ENCODE results near the gene PLK3. TPM values are rescaled to one million over a fixed set of nuclear protein-coding genes. Genes with fewer than 3 reads are reported as not detected.
"Not testable (repeated sequence)": the region's sequence is repeated elsewhere in the genome, so short reads cannot be mapped to it uniquely, and the experiment has no call there.

Gene PLK3
- total RNA-seq (2014; rRNA removed; shearing (Covaris generic)): 8.0 and 9.5 TPM in 2 replicates

DNA sequence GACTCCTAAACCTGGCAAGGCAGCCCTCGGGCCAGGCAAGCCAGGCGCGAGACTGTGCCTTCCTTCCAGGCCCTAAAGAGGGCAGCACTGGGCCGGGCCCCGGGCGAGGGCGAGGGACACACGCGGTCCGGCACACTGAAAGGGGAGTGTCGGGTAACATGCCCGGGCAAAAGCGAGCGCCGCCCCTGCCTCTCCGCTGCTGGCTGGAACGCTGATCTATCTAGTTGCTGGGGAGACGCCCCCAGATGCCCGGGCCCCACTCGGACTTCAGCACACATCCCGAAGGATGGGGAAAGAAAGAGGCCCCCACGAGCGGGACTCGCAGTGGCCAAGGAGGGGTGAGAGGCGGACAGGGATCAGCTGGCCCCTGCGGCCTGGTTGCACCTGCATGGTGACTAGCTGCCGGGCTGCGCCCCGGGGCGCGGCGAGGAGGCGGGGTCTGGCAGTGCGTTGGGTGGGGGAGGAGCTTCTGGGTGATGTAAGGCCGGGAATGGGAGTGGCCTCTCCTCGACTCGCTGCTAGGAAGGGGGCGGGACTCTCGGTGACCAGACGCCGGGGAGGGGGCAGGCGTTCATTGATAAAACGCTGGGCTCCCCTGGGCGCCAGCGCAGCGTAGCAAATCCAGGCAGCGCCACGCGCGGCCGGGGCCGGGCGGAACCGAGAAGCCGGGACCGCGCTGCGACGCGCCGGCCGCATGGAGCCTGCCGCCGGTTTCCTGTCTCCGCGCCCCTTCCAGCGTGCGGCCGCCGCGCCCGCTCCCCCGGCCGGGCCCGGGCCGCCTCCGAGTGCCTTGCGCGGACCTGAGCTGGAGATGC is at the start of gene PLK3:
Gene PLK3, plus strand, starts transcription at position 608 of the 815 bp plus-strand sequence. Its CDS starts 87 bp downstream, at position 695.
- DNase-seq (ENCODE audit: low read depth): peak; percentile 95

DNA sequence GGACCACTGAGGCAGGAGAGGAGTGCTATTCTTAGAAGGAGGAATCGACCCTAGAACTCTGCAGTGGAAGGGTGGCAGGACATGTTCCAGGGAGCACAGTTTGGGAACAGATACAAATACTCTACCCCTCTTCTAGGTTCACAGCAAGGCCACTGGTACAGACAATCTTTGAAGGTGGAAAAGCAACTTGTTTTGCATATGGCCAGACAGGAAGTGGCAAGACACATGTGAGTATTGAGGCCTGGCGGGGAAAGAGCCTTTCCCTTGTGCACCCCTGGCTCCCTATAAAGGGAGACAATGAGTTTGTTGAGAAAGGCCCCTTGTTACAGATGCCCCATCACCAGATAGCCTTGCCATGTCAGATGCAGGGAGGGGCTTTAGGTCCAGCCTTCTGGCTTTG is 42.8 kb upstream of the PLK3 start:
- no peak for DNase-seq (ENCODE audit: low read depth)

DNA sequence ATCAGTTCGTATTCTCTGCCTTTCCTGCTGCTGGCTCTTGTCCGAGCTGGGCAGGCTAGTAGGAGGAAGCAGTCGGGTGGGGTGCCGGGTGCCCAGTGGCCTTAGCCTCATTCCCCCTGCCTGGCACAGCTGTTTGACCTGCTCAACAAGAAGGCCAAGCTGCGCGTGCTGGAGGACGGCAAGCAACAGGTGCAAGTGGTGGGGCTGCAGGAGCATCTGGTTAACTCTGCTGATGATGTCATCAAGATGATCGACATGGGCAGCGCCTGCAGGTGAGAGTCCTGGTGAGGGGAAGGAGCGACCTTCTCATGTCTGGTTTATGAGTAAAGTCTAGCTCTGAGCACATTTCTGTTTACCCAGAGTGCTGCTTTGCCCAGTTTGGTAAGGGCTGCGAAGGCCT is 41.1 kb upstream of the PLK3 start:
- no peak for DNase-seq (ENCODE audit: low read depth)

DNA sequence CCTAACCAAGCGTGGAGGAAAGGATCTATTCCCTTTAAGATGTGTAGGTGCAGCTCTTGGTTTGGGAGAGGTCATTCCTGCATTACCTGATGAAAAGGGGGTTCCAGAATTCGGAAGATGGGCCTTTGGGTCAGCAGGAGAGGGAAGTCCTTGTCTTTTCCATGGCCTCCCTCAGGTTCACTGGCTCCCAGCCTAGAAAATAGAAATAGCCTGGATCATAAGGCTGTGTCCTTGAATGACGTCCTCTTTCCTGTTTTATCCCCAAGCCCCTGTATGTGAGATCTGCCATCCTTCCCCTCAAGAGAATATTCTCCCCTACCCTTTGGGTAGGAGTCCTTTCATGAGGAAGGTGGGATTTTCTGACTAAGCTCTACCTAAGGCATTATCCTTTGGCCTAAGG is 39.3 kb upstream of the PLK3 start:
- no peak for DNase-seq (ENCODE audit: low read depth)

DNA sequence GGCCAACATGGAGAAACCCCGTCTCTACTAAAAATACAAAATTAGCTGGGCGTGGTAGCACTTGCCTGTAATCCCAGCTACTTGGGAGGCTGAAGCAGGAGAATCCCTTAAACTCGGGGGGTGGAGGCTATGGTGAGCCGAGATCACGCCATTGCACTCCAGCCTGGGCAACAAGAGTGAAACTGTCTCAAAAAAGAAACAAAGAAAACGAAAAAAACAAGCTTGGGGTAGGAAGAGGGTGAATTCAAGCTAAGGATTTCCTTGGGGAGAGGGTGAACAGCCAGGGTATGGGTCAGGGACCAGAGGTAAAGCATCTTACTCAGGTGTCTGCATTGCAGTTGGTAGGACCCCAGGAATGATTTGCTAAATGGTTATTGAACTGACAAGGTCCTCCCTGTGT is 33.8 kb upstream of the PLK3 start:
- DNase-seq (ENCODE audit: low read depth): not testable (repeated sequence)

DNA sequence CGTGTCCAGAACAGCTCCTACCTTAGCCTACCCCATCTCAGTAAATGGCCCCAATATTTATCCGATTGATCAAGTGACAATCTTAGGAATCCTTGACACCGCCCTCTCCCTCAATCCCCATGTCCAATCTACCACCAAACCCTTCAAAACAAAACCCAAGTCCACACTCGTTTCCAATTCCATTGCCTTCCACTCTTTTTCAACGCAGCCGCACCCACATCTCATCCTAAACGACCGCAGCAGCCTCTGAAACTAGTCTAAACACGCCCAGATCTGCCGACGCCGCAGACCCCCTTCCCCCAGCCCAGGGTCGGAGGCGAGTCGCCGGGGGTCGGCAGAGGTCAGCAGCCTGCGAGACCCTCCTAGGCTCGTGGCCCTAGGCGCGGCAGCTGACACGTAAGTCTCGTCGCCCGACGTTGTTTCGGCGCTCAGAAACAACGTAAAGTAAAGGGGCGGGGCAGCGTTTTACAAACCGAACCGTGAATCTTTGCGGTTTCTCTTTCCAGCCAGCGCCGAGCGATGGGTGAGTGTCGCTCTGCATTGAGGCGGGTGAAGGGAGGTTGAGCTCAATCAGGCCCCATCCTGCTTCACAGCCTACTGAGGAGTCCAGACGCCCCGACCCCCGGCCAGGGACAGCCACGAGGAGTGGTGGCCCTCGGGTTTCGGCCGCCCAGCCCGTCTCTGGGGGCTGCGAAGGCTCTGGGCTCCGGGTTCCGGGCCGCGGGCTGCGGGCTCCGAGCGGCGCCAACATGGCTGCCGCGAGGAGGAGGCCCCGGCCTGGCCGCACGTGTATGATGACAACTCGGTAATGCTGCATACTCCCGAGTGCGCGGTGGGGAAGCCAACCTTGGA is 24.9 kb upstream of the PLK3 start, which contains the start of gene RPS8:
Gene RPS8, plus strand, starts transcription at position 463 of the 852 bp plus-strand sequence. Its CDS starts 57 bp downstream, at position 520.
- DNase-seq (ENCODE audit: low read depth): peak; percentile 93

DNA sequence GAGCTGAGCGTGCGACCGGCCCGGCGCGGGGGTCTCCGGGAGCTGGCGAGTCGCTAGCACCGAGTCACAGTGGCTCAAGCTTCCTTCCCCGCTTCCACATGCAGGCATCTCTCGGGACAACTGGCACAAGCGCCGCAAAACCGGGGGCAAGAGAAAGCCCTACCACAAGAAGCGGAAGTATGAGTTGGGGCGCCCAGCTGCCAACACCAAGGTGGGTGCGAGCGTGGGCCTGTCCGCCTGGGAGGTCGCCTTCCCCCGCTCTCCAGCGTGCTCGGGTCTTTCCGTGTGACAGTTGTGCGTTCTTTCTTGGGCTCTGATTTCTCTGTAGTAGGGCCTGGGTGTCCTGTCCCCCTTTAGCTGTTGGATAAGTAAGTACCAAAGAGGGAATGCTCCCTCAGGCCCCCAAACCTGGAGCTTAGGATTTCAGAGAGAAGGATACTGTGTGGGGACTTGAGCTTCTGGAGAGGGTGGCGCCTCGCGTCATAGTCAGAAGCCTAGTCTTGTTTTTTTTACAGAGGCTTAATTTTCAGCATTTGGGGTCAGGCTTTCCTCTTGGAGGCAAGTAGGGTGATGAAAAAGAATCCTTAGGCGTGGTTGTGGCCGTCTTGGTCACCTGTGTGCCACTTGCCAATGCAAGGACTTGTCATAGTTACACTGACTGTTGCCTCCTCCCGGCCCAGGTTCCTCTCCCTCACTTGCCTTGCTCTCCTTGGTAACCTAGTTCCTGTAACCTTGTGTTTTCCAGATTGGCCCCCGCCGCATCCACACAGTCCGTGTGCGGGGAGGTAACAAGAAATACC is 24.0 kb upstream of the PLK3 start:
- DNase-seq (ENCODE audit: low read depth): peak; percentile 26

DNA sequence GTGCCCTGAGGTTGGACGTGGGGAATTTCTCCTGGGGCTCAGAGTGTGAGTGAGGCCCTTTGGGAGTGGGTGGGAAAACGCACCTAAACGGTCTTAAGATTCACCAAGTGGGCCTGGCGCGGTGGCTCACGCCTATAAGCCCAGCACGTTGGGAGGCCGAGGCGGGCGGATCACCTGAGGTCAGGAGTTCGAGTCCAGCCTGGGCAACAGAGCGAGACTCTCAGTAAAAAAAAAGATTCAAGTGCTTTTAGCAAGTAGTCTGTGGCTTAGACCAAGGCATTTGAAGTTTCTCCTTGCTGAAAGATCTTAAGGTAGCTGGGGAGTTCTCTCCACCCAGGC is 23.5 kb upstream of the PLK3 start:
- DNase-seq (ENCODE audit: low read depth): no peak

DNA sequence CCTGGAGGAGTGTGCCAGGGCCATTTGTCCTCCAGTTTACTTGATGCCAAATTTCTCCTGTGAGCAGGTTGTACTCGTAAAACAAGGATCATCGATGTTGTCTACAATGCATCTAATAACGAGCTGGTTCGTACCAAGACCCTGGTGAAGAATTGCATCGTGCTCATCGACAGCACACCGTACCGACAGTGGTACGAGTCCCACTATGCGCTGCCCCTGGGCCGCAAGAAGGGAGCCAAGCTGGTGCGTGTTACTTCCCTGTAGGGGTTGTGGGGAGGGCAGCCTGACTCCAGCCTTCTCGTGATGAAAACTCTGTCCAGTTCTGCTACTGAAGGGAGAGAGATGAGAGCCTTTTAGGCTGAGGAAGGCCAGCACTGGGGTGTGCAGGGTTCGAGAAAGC is 22.6 kb upstream of the PLK3 start:
- DNase-seq (ENCODE audit: low read depth): no peak

DNA sequence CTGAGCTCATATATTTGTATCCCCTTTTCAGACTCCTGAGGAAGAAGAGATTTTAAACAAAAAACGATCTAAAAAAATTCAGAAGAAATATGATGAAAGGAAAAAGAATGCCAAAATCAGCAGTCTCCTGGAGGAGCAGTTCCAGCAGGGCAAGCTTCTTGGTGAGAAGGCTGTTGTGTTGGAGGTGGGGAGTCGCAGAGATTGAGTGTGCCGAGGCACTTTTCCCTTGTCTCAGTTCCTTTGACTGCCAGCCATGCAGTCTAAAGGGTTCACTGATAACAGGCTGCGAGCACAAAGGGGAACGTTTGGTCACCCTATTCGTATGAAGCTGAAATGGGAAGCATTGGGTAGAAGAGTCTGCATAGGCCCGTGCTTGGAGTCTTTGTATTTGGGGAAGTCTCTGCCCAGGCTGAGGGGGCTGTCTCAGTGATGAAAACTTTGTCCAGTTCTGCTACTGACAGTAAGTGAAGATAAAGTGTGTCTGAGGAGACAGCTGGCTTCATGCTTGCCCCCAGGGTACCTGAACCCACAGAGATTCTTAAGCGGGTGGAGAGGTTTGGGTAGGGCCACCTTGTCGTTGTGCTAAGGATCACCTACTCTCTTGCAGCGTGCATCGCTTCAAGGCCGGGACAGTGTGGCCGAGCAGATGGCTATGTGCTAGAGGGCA is 22.1 kb upstream of the PLK3 start:
- DNase-seq (ENCODE audit: low read depth): no peak

DNA sequence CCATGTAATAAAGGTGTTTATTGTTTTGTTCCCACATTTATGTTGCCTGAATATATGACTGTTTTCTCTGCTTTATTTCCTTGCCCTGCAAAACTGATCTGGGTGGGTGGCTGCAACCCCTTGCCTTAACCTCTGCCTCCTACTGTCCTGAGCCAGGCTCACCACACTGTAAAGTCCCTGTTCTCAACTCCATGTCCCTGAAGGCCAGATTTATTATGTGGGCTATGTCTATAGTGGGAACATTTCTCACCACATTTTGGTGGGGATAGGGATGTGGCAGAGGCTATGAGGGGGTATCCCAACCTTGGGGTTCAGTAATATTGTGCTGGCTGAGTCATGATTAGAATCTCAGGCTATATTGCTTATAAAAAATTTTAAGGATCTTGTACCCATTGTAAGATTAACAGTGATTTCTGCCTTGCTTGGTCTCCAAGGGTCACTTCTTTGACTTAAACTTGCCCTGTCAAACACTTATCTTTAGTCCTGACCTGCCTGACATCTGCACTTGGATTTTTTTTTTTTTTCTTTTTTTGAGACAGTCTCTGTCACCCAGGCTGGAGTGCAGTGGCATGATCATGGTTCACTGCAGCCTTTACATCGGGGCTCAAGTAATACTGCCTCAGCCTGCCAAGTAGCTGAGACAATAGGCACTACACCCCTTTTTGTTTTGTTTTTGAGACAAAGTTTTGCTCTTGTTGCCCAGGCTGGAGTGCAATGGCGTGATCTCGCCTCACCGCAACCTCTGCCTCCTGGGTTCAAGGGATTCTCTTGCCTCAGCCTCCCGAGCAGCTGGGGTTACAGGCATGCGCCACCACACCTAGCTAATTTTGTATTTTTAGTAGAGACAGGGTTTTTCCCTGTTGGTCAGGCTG is 21.2 kb upstream of the PLK3 start:
- DNase-seq (ENCODE audit: low read depth): no peak

DNA sequence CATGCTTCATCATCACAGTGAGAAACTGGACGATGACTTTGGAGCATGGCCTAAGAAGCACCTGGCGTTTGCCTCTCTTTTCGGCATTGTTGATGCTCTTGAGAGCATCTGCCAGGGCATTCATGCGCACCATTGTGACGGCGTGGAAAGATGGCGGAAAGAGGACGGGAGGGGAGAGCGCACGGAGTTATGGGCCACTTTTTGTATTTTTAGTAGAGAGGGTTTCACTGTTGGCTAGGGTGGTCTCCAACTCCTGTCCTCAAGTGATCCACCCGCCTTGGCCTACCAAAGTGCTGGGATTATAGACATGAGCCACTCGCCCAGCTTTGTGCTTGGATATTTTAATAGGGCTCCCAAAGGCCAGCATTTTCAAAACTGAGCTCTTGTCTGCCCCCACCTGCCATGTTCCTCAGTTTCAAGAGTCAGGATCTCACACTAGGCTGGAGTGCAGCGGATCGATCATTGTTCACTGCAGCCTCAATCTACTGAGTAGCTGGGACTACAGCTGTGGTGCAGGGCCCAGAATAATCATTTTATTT is 19.5 kb upstream of the PLK3 start:
- no peak for DNase-seq (ENCODE audit: low read depth)

DNA sequence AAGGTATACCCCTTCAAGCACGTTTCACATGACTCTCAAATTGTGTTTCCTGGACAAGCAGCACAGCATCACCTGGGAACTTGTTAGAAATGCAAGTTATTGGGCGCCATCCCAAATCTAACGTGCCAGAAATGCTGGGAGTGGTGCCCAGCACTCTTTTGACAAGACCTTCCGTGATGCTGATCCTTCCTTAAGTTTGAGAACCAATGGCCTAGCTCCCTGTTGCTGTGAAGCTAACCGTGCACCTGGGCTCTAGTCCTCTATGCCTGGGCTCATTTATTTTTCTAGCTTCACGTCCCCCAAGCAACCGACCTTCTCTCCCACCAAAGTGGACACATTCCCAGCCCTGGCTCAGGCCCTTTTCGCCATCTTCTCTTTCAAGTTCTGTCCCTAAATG is 16.5 kb upstream of the PLK3 start:
- no peak for DNase-seq (ENCODE audit: low read depth)

DNA sequence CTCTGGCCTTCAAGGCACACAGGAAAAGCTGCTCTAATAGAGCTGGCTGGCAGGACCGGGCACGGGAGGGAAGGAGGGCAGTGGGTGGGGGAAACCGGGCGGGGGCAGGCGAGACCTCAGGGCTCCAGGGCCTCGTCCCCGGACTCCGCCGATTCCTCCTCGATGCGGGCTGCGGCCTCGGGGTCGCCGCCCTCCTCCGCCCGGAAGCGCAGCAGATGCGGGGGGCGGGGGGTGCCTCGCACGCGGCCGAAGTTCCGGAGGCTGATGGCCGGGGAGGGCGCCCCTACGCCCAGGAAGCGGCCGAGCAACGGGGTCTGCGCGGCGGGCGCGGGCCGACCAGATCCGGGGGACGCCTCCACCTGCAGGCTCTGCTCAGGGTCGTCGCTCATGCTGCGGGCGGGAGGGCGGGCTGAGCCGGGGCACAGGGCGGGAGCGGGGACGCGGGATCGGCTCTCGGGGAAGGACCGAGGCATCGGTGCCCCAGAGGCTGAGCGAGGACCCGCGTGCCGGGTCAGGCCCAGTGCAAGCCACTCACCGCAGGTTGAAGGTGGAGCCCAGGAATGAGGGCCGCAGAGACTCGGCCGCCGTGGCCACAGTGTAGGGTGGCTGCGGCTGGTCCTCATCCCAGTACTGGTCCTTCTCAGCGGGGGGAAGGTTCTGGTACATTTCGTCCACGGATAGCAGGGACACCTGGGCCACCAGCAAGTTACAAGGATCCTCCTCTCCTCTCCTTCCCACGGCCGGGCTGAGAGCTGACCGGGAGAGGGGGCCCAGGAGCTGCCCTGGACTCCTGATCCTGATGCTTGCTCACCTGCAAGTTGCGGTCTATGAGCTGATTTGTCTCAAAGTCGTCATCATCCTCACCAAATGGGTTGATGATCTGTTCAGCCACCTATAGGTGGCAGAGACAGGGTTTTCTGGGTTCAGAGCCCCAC is 15.8 kb upstream of the PLK3 start:
- peak; percentile 44 for DNase-seq (ENCODE audit: low read depth)

DNA sequence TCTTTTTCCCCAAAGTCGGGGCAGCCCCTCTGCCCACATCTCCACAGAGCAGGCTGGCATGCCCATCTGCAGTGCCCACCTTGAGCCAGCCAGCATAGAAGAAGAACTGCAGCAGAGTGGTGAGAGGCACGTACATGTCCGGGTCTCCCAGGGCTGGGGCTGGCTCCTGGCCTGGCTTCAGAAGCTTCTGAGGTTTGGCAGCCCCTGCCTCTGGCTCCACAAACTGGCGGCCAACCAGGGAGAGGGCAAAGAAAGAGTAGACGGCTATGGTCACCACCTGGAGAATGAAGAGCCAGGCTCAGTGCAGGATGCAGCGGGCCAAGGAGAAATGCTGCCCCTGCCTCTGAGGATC is 15.2 kb upstream of the PLK3 start:
- no peak for DNase-seq (ENCODE audit: low read depth)

DNA sequence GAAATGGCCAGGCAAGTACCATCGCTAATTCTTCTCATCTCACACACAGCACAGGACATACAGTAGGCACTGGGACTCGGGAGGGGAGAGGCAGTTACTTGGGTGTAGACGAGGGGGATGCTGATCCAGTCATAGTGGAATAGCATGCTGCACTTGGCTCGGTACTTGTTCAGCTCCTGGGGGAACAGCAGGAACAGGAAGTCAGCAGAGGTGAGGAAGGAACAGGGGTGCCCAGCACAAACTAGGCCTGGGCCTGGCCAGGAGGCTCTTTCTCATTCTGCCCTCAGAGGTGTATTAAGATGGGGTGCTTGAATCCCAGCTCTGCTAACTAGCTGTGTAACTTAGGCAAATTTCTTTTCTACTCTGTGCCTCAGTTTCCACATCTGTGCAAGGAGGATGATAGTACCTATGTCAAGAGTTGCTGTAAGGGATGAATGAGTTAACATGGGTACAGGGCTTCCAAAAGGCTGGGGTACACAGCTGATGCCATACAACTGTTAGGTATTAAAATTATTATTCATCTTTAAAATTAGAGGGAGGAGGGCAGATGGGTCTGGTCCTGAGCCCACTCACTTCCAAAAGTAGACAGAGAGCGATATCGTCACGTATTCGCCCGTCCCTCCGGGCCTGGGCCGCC is 14.6 kb upstream of the PLK3 start:
- DNase-seq (ENCODE audit: low read depth): no peak

DNA sequence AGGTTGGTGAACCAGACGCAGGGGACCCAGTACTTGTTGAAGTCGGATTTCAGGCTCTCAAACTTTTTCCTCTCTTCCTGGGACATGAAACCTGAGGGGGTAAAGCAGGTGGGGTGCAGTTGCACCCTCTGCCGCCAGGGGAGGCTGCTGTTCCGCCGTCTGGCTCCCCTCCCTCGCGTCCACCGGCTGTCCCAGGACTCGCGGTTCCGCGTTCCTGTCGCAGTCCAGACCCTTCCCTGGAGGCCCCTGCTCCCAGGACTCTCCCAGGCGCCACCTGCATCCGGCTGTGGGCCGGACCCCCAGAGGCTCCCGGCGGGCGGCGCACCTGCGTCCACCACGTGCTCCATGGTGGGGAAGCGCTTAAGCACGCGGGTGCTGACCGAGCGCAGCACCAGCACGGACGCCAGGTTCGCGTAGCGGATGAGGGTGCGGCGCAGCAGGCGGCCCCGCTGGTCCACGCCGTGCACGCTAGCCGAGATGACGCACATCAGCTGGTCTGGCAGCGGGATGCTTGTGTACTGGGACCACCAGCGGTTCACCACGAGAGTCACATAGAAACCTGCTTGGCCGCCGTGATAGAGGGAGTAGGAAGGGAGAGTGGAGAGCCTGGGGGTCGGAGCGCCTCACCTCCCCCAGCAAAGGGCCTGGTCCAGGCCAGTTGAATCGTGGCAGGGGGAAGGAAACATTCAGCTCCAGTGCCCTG is 13.9 kb upstream of the PLK3 start:
- no peak for DNase-seq (ENCODE audit: low read depth)

DNA sequence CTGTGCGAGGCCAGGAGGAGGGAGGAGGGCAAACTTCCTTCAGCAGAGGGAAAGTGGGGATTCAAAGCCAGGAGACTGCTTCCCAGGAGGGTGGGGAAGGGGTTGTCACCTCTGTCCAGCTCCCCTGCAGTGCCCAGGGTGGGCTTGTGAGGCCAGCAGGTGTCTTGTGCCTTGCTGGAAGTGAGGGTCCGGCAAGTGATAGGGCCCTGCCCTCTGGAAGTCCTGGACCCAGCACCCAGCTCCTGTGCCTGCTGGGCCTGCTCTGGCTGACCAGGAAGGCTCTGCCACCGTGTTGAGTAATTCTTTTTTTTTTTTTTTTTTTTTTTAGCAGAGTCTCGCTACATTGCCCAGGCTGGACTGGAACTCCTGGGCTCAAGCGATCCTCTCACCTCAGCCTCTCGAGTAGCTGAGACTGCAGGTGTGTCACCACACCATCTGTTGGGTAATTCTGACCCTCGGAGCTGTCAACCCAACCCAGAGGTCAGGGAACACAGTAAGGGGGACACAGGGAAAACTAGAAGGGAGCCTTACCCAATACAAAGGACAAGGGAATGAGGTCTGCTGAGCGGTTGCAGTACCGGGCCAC is 13.2 kb upstream of the PLK3 start:
- no peak for DNase-seq (ENCODE audit: low read depth)
